ENCODE data around the gene KCNH5. TPM values are rescaled to one million over a fixed set of nuclear protein-coding genes. Genes with fewer than 3 reads are reported as not detected.

Gene KCNH5
- total RNA-seq, 2 experiments from 2014 or later, result not detected

GRCh38 chr14:63026491-63026890, 18.8 kb downstream of the KCNH5 start:
- H3K4me2 ChIP-seq (ENCODE audit: low read length), result no peak overlapping the region
- no peak overlapping the region for H3K27ac ChIP-seq (ENCODE audit: low read depth, low read length, poor library complexity, severe bottlenecking)
- ChIA-PET CTCF (ENCODE audit: unreplicated experiment) (no interaction called here), POLR2A (interaction anchor here (1.4 kb wide), 1 partner anchor 10 kb away, joined by 7 read pairs; no protein-coding TSS in a partner anchor)
- H3K36me3 ChIP-seq (ENCODE audit: insufficient read depth, low read length), result no peaks in the 10 kb centered on the region
- intact Hi-C loops (cut with micrococcal nuclease; ENCODE audit: unreplicated experiment), result no loop called here
- no peaks in the 10 kb centered on the region for H3K4me1 ChIP-seq (ENCODE audit: insufficient read depth, low read length, poor library complexity, severe bottlenecking)
- H4K20me1 ChIP-seq (ENCODE audit: insufficient read depth, low read length), result no peaks in the 10 kb centered on the region
- no peaks in the 10 kb centered on the region for H3K9me3 ChIP-seq (ENCODE audit: low read length)
- no peaks in the 10 kb centered on the region for H3K9me2 ChIP-seq (ENCODE audit: insufficient read depth, low read length)
- no peak overlapping the region for H3K4me3 ChIP-seq (ENCODE audit: low read depth, low read length, poor library complexity, severe bottlenecking)
- no peak for DNase-seq (ENCODE audit: low spot score)
- BruUV-seq (replicated peaks), result no TSS peak
- TF ChIP-seq EZH2phosphoT487 (IDR thresholded peaks at IDR 0.05; ENCODE audit: borderline replicate concordance, low read depth, low read length), result no peak
- TF ChIP-seq CTCF (conservative IDR thresholded peaks at IDR 0.05; ENCODE audit: low read length), result no peak
- no peak overlapping the region for H2AFZ ChIP-seq (ENCODE audit: low read length)
- no peaks in the 10 kb centered on the region for H3K79me2 ChIP-seq (ENCODE audit: insufficient read depth, low read depth, low read length)

- Histone ChIP-seq H3K27ac (ENCODE audit: low read depth, low read length, poor library complexity, severe bottlenecking) (no peak overlapping the region), H3K4me1 (ENCODE audit: insufficient read depth, low read length, poor library complexity, severe bottlenecking) (no peaks in the 10 kb centered on the region), H2AFZ (ENCODE audit: low read length) (no peak overlapping the region), H3K79me2 (ENCODE audit: insufficient read depth, low read depth, low read length) (no peaks in the 10 kb centered on the region), H3K4me2 (ENCODE audit: low read length) (no peak overlapping the region), H3K9me3 (ENCODE audit: low read length) (no peaks in the 10 kb centered on the region), H4K20me1 (ENCODE audit: insufficient read depth, low read length) (no peaks in the 10 kb centered on the region), H3K36me3 (ENCODE audit: insufficient read depth, low read length) (no peaks in the 10 kb centered on the region), H3K4me3 (ENCODE audit: low read depth, low read length, poor library complexity, severe bottlenecking) (no peak overlapping the region), H3K9me2 (ENCODE audit: insufficient read depth, low read length) (no peaks in the 10 kb centered on the region)
- DNase-seq (ENCODE audit: low spot score), result no peak
- BruUV-seq (replicated peaks), result no TSS peak
- intact Hi-C loops (cut with micrococcal nuclease; ENCODE audit: unreplicated experiment), result no loop called here
- ChIA-PET POLR2A (no interaction called here), CTCF (ENCODE audit: unreplicated experiment) (no interaction called here)
- TF ChIP-seq CTCF (conservative IDR thresholded peaks at IDR 0.05; ENCODE audit: low read length) (no peak), EZH2phosphoT487 (IDR thresholded peaks at IDR 0.05; ENCODE audit: borderline replicate concordance, low read depth, low read length) (no peak)
Measured at GRCh38 chr14:63014621-63015020, 30.6 kb downstream of the KCNH5 start.

GRCh38 chr14:63012171-63012570, 33.1 kb downstream of the KCNH5 start:
- H3K4me2 ChIP-seq (ENCODE audit: low read length), result no peak overlapping the region
- no peak overlapping the region for H2AFZ ChIP-seq (ENCODE audit: low read length)
- intact Hi-C loops (cut with micrococcal nuclease; ENCODE audit: unreplicated experiment), result no loop called here
- no peak overlapping the region for H3K4me3 ChIP-seq (ENCODE audit: low read depth, low read length, poor library complexity, severe bottlenecking)
- no peaks in the 10 kb centered on the region for H3K36me3 ChIP-seq (ENCODE audit: insufficient read depth, low read length)
- no peaks in the 10 kb centered on the region for H3K9me3 ChIP-seq (ENCODE audit: low read length)
- TF ChIP-seq EZH2phosphoT487 (IDR thresholded peaks at IDR 0.05; ENCODE audit: borderline replicate concordance, low read depth, low read length) (no peak), CTCF (conservative IDR thresholded peaks at IDR 0.05; ENCODE audit: low read length) (no peak)
- no TSS peak for BruUV-seq (replicated peaks)
- no peaks in the 10 kb centered on the region for H3K79me2 ChIP-seq (ENCODE audit: insufficient read depth, low read depth, low read length)
- ChIA-PET CTCF (ENCODE audit: unreplicated experiment) (no interaction called here), POLR2A (no interaction called here)
- H3K4me1 ChIP-seq (ENCODE audit: insufficient read depth, low read length, poor library complexity, severe bottlenecking), result no peaks in the 10 kb centered on the region
- no peak overlapping the region for H3K27ac ChIP-seq (ENCODE audit: low read depth, low read length, poor library complexity, severe bottlenecking)
- no peak for DNase-seq (ENCODE audit: low spot score)
- H3K9me2 ChIP-seq (ENCODE audit: insufficient read depth, low read length), result no peaks in the 10 kb centered on the region
- H4K20me1 ChIP-seq (ENCODE audit: insufficient read depth, low read length), result no peaks in the 10 kb centered on the region

All from OCI-LY7 (cell line).